ENCODE data around the gene SMAD2.

The SMAD2 gene

DNA sequence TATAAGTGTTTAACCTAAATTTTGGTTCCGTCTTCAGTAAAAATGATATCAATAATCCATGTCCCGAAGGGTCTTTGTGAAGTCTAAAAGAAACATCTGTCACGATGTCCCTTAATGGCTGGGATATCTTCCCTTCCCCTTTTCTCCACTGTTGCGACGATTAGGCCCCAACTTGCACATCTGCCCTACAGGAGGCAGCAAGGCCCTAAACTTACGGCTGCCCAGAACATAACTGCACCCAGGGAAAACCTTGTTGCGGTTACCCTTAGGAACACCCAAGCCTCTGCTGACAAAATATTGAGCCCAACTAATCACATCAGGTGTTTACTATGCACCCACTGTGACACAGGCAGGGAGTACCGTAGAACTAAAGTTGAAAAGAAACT lies 1.3 kb upstream of the SMAD2 start:
- DNase-seq, result peak; percentile 62

DNA sequence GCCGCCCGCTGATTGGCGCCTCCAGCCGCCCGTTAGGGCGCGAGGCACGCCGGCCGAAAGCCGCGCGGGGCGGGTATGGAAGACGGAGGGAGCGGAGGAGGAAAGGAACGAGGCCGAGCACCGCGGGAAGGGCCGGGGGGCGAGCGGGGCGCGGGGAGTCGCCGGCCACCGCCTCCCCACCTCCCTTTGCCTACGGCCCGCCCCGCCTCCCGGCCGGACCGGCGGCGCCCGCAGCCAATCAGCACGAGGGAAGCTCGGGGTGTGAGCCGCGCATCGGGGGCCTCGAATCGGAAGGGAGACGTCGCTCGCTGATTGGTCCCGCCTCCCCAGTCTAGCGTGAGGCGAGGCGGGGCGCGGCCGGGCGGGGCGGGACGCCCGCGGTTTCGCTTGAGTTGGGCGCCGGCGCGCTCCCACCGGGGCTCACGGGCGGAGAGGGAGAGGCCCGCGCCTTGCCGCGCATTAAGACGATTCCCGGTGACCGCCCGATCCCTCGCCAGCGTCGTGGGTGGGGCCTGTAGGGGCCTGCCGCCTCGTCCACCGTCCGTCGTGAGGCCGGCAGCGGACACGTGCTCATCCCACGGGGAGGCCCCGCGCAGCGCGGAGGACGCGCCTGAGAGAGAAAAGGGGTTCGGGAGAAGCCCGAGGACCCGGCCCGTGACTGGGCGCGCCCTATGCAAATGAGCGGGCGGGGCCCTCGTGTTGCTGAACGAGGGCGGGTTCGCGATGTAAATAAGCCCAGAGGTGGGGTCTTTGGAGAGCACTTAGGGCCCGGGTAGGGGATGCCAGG lies 665 bp upstream of the SMAD2 start:
- peak; percentile 95 for DNase-seq

DNA sequence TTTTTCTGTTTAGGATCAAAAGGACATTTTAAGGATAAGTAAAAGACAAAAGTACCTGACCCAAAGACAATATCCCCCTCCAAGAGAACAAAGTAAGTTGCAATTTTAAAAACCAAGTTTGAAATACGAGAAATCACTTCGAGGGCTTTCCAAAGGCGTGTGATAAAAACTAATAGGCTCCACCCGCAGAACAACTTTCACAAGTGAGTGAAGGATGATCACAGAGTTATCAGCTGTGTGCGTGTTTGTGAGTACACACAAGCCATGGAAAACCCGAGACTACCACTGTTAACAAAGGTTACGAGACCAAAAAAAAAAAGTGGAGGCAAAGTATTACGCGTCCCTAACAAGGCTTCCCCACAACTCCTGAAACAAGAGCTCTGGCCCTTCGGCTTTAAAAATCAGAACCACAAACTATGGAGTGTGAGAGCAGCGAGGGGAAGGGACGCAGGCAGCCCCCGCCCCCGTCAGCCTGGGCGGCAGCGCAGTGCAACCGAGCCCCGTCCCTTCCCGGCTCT lies 719 bp downstream of the SMAD2 start:
- peak; percentile 34 for DNase-seq

DNA sequence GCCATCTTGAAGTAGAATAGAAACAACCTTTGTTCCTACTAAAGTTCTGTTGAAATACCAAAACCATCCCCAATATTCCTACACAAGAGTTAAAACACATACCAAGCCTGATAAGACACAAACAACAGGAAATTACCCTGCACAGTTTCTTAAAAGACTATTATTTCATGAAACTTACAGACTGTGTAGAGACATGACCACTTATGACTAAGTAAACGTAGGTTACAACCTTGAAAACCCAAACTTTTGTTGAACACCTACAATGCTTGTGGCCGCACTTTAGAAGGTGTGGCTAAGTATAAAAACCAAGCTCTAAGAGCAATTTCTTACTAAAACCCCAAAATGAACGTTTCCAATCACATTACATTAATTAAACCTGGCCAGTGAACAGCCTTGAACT lies 2.0 kb downstream of the SMAD2 start:
- DNase-seq, result peak; percentile 63

DNA sequence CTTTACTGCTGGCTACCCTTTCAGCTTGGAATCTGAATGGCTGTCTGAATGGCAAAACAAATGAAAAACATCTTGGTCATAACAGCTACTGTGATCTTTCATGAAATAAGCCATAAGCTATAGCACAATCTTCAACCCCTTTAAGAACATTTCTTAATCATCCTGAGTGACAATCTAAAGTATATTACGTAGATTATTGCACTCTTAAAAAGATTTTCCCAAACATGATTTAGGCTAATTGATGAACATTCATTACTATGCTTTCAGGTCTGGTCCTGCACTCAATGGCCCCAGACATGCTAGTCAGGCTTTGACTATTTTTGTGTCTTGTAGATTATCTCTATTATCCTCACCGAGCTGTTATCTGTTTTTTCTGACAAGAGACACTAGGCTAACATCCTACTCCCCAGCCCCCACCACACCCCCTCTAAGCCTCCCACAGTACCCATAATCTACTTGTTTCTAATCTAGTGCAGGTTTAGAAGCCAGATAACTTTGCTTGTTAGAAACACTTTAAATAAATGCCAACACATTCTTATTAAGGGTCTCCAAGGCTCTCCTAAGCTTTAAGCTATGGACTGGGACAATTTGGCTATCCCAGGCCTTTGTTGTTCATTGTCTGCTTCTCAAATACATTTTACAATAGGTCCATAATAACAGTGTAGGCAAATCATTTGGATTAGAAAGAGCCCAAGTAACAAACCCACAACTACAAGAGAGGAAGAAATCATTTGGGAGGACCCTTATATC lies 4.2 kb downstream of the SMAD2 start:
- DNase-seq, result no peak

DNA sequence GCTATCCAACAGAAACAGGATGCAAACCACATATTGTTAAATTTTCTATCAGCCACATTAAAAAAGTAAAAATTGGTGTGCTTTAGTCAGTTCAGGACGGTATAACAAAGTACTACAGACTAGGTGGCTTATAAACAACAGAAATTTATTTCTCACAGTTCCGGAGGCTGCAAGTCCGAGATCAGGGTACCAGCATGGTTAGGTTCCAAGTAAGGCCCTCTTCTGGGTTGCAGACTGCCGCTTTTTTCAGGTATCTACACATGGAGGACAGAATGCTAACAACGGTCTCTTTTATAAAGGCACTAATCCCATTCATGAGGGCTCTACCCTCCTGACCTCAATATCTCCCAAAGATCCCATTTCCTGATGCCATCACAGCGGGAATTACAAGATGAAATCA lies 10.5 kb downstream of the SMAD2 start:
- no peak for DNase-seq

DNA sequence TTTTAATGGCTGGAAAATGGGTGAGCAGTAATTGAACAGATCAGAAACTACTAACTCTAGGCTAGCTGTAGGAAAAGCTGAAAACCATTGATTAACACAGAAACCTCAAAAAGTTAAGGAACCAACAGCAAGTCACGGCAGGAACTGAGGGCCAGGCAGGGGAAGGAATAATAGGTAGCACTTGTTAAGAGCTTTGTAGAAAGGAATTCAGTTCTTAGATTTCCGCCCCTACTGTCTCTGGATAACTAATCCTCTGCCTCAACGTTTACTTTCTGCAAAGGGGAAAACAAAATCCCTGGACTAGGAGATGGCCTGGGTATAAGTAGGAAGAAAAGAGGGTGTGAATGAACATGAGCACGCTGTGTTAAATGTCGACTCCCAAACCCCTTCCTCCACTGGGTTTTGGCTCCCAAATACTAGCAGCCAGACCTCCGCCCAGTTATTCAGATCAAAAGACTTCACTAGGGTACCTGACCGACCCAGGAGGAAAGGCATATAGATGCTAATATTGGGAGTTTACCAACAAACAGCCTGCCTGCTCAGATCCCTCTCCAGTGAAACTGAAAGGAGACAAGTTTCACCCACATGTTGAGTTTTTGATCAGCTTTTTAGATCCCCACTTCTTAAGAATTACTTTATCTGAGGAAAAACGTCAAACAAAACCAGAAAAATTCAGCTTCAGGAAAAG lies 12.4 kb downstream of the SMAD2 start:
- no peak for DNase-seq

DNA sequence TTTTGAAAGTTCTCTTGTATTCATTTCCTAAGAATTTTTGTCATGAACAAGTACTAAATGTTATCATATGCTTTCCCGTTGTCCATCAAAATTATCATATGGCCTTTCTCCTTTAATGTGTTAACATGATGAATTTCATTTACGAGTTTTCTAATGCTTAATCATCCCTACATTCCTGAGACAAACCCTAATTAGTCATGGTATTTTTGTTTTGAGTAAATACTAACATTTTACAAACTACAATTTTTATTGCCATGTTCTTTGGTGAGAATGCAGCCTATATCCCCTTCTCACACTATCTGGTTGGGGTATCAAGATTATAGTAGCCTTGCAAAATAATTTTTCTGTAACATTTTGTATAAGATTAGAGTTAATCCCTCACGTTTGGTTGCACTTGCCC lies 14.5 kb downstream of the SMAD2 start:
- DNase-seq, result no peak

DNA sequence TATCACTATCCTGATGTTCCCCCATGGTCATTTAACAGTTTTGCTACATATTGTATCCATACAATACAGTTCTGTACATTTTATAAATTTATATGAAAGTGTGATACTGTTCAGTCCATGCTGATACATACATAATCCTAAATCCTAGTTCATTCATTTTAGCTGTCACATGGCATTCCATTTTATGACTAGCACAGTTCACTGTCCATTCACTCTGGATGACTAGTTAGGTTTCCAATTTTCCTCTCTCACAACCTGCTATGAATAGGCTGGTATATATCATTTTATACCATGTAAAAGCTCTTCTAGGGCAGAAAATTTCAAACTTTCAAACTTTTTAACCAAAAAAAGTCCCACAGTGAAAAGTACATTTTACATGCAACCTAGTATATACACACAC lies 15.2 kb downstream of the SMAD2 start:
- DNase-seq, result no peak

DNA sequence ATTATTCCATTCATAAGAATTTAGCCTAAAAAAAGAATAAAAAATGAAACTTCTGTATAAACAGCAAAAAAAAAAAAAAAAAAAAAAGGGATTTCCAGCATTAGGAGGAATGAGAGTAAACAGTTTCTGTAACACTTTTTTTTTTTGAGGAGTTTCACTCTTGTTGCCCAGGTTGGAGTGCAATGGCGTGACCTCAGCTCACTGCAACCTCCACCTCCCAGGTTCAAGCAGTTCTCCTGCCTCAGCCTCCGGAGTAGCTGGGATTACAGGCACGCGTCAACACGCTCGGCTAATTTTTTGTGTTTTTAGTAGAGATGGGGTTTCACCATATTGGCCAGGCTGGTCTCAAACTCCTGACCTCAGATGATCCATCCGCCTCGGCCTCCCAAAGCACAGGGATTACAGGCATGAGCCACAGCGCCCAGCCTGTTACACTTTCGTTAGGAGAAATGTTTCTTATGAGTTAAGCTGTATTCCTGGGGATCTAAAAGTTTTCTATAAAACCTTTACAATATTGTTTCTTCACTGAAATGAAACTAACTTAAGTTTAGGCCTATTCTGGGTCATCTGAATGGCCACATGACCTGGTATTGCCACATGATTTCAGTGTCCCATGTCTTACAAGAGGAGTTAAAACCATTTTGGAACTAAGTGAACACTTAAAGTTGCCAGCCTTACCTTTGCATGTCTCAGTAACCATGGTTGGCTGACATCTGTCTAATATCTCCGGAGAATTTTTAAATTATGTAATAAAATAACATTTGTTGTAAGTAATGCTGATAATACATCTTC lies 17.5 kb downstream of the SMAD2 start:
- no peak for DNase-seq

DNA sequence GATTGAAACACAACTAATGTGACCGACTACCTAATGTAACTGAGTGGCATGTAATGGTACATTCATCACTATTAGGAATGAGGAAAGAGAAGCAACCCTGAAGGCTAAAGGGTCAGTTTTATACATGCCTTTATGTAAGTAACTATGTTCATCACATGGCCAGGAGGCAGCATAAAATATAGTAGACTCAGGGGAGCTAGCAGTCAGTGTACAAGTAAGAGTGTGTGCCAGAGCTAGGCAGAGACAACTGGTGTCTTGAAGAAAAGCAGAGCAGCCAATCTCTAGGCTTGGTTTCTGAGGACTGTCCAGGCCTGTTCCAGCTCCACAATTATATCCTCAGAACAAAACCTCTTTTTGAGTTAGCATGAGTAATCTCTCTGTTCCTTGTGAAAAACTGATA lies 18.1 kb downstream of the SMAD2 start:
- no peak for DNase-seq

DNA sequence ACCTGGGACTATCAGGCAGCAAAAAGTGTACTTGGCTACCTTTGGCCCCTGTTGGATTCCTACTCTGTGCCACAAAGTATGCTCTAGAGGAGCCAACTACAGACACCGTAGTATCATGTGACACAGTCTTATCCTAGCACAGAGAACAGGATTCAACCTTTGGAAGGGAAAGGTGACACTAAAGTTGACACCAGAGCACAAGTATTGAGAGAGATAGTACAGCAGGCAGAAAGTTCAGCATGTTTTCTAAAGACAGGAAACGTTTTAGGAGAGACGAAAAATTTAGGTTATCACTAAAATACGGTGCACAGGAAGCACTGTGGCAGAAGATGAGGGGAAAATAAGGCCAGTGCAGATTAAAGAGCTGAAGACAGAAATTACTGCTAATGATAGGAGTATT lies 18.6 kb downstream of the SMAD2 start:
- DNase-seq, result no peak

DNA sequence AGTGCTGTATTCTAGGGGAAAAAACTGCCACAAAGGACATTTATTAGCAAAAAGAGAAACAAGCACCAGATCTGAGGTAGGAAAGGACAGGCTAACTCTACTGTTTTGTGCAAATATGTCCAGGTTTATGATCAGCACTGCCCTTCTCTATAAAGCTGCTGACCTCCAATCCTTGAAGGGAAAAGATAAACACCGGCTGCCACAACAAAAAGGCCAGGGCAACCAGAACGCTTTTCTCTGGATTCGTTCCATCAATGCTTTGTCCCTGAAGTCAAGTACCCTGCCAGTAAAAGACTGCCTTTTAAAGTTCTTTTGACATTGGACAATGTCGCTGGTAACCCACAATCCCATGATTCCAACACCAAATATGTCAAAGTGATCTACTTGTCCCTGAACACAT lies 21.0 kb downstream of the SMAD2 start:
- no peak for DNase-seq

DNA sequence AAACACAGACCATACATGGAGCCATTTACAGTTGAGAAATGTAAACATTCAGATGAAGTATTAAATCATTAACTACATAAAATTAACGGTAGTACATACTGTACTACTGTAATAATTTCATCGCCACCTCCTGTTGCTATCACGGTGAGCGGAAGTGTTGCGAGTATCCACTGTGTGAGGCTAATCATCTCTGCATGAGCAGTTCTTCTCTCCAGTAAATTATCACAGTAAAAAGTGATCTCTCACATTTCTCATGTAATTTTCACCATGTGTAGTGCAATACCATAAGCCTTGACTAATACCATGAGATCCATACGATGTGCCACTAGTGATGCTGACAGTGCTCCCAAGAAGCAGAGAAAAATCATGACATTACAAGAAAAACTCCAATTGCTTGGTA lies 21.9 kb downstream of the SMAD2 start:
- no peak for DNase-seq

DNA sequence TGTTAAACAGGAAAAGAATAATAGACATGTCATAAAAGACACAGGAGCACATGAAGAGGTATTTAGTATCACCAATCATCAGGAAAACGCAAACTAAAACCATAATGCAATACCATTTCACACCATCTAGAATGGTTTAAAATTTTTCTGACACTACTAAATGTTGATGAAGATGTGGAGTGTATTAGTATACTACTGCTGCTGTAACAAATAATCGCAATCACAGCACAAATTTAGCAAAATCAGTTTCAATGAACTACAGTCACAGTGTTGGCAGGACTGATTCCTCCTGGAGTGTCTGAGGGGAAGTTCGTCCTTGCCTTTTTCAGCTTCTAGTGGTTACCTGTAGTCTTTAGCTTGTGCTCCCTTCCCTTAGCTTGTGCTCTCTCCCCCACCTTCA lies 24.1 kb downstream of the SMAD2 start:
- no peak for DNase-seq

DNA sequence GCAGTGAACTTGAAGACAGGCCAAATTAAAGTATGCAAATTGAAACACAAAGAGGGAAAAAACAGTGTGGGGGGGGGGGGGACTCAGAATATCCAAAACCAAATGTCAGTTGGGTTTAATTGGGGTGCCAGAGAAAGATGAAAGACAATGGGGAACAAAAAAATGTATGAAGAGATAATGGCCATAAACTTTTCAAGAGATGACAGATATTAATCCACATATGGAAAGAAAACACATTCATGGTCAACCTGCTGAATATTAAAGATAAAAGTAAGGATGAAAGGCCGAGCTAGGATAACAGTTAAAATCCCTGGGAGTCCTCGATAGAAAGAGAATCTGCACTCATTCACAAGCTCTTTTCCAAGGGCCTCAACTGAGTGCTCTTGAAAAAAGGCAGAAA lies 26.6 kb downstream of the SMAD2 start:
- no peak for DNase-seq

DNA sequence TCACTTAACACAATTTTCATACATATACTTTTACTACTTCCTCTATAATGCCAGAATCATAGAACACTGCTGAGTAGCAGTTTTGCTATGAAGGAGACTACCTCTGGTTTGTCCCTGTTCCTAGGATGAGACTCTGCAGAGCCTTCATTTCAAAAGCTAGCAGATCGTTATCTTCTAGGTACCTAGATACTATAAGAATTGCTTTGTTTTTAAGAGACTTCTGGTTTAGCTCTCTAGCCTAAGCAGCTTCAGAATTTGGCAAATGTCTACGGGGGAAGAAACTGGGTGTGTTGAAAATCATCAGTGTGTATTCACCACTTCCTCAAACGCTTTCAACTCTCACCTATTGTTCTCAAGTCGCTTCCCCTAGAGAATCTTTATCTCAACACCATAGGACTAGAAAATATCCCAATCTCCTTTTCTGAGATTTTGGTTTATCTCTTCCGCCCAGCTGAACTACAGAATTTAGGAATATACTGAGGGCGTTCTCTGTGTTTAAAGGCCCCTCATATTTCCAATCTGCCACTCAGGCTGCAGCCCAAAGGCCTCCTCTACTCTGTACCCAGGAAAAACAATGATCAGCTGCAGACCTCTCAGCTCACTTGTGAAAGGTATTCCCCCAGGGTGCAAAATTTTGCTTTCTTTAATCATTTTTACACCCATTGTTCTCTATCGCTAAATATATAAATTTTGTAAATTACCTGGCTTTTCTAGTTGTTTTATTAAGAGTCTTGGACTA lies 28.7 kb downstream of the SMAD2 start:
- DNase-seq, result peak; percentile 54

DNA sequence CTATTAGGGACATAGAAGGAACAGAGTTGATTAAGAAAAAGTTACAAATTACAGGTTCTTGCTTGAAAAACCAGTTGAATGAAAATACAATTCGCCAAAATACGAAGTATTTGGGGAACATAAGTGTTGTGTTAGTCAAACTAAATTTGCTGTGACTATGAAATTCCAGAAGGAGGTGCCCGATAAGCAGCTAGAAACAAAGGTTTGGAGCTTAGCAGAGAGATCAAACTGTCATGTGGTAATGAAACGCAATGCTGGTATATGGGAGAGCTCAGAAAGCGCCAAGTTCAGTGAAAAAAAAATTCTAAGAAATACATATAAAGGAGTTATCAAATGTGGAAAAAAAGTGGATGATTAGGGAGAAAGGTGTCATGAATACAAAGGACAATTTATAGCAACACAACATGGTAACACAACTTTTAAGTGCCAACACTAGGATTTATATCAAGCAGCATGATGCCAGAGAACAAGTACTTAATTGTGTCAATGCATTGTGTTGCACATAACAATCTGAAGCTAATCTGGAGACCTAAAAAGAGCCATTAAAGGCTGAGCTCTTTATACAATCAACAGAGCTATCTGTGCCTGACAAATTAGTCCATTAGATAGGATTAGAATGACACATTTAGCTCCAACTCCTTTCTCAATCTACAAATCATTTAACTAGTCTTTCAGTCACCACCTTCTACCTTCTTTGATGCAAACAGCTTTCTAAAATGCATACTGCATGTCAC lies 31.2 kb downstream of the SMAD2 start:
- no peak for DNase-seq

DNA sequence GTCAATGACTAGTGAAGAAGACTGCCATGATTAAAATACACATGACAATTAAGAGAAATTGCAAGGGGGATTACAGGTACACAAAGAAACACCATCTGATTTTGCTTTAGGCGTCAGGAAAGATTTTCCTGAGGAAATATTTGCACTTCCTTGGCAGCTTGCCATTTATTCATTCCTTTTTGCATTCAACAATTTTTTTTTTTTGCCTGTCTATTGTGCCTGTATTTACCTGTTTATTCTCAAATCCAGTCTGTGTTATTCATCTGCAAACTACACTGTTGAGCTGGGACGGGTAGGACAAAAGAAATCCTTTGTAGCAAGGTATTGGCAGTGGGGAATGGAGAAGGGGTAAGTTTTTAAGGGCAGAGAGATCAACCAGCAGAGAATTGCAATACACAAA lies 31.8 kb downstream of the SMAD2 start:
- no peak for DNase-seq

DNA sequence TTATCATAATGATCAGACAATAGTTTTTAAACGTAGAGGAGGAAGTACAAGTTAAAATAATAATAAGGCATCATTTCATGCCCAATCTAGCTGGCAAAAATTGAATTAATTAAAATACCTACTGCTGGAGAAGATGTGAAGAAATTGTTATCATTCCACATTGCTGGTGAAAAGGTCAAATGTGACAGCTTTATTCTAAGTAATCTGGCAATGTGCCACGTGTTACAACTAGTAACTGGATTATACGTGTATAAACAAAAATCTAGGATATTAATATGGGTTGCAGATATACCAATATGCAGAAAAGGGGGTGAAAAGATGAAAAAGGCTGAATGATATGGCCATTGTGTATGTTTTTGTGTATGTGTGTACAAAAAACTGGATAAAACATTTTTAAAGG lies 32.4 kb downstream of the SMAD2 start:
- no peak for DNase-seq

DNA sequence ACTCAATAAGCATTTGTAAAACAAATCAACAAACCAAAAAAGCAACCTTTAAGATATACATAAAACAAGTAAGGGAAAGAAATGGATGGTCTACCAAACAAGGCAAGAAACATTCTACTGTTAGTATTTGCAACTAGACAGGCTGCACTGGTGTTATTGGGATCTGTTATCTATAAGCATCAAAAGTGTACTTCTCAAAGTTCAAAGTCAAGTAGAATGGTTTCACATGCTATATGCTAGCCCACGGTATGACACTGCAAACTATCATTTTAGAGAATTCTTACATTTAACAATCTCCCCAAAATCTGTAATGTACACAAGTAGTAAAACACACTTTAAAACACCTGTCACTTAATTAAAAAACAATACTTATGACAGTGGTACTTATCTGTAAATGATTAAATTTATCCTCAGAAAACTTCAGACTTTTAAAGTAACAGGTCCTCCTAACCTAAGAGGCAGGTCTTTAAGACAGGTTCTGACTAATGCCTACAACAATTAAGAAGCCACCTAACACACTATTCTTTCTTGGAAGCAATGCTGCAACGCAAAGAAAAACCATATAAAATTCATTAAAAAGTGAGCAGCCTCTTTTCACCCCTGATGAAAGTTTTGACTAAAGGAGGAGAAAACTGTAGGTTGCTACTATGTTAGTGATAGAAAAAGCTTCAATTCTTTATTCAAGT lies 34.8 kb downstream of the SMAD2 start:
- DNase-seq, result no peak
